Vagina (tissue), 2 donors: ENCODE results near the gene FYB1.

Experiments used
- CTCF ChIP-seq, 3 experiments: fragments of 450-650 bp in 2 of 3; fragments of 200-600 bp in 1 of 3; sonication (generic) in 1 of 3; IDR thresholded peaks; one replicate each; pipeline ENCODE4 v1.5.1; 2017 to 2019; ENCODE audit warnings: antibody characterized with exemption in 3 of 3, mild to moderate bottlenecking in 2 of 3, moderate library complexity in 2 of 3
- POLR2A ChIP-seq, 2 donors: fragments of 450-650 bp; IDR thresholded peaks; one replicate each; pipeline ENCODE4 v1.6.1; 2017; ENCODE audit warnings: antibody characterized with exemption in 2 of 2, mild to moderate bottlenecking in 2 of 2, moderate library complexity in 2 of 2

DNA sequence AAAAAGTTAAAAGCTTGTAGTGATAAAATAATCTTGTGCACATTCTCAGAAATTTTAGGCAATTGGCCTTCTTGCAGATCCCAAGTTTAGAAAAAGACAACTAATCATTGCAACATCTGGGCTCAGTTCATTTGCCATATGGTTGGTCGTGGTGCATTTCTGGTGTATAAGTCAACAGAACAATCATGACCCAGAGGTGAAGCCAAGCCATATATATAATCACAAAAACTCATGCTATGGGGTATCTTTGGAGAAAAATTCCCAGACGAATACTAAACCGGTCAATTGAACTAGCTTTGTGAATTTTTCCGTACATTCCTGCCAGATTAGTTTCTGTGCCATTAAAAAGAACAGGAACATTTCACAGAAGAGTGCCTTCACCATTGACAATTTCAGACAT is 50.3 kb downstream of the FYB1 start:
- no peak for TF ChIP-seq CTCF (IDR thresholded peaks at IDR 0.05)
- no peak for TF ChIP-seq POLR2A (IDR thresholded peaks at IDR 0.05)
